Measurements from ENCODE around the gene PLEKHG1.

PLEKHG1 gene

DNA sequence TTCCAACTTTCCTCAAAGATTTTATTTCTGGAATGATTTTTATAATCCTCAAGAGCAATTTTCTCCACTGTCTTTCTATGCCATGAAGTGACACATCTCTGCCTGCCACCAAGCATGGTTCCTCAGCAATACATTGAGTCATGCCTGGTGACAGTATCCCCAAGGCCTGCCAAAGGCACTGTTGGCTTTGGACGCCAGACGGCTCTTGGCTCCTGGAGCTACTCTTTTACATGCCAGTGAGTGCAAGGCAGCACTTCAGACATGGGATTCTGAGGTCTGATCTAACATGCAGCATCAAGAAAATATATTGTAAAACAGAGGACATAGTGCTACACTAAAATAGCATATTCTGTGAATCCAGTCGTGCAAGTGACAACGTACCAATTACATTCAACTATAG, 20.1 kb upstream of the PLEKHG1 start:
- H3K27ac Mint-ChIP-seq: no peak overlapping the region
- no peak overlapping the region for H3K4me3 Mint-ChIP-seq
- peaks cover 5% of the 10 kb centered on the region for H3K27me3 Mint-ChIP-seq
- H3K9me3 Mint-ChIP-seq (ENCODE audit: low read depth): no peaks in the 10 kb centered on the region
- H3K36me3 Mint-ChIP-seq: no peaks in the 10 kb centered on the region
- H3K4me1 Mint-ChIP-seq (ENCODE audit: low read depth): no peaks in the 10 kb centered on the region

GRCh38 chr6:150580489-150580888, 19.2 kb upstream of the PLEKHG1 start:
- no peak overlapping the region for H3K4me3 Mint-ChIP-seq
- no peaks in the 10 kb centered on the region for H3K9me3 Mint-ChIP-seq (ENCODE audit: low read depth)
- no peaks in the 10 kb centered on the region for H3K36me3 Mint-ChIP-seq
- H3K27me3 Mint-ChIP-seq: peaks cover 4% of the 10 kb centered on the region
- no peaks in the 10 kb centered on the region for H3K4me1 Mint-ChIP-seq (ENCODE audit: low read depth)
- no peak overlapping the region for H3K27ac Mint-ChIP-seq

DNA sequence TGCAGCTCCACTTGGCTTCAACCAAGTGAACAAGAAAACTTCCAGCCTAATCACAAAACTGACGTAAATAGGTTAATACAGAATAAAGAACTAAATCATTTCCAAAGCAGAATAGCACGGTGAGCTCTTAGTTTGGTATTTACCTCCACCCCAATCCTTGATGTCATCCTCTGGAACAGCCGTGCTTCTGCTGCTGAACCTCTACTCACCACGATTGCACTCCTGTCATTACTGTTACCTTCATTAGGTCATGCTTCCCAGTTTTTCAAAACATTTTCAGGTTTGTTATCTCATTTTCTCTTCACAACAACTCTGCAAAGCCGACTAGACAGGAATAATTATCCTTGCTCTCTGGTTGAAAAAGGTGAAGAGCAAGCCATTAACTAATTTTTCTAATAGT, 15.6 kb upstream of the PLEKHG1 start:
- Mint-ChIP-seq H3K36me3 (no peaks in the 10 kb centered on the region), H3K4me3 (no peak overlapping the region), H3K4me1 (ENCODE audit: low read depth) (no peaks in the 10 kb centered on the region), H3K9me3 (ENCODE audit: low read depth) (no peaks in the 10 kb centered on the region), H3K27ac (no peak overlapping the region), H3K27me3 (peaks cover 3% of the 10 kb centered on the region)

DNA sequence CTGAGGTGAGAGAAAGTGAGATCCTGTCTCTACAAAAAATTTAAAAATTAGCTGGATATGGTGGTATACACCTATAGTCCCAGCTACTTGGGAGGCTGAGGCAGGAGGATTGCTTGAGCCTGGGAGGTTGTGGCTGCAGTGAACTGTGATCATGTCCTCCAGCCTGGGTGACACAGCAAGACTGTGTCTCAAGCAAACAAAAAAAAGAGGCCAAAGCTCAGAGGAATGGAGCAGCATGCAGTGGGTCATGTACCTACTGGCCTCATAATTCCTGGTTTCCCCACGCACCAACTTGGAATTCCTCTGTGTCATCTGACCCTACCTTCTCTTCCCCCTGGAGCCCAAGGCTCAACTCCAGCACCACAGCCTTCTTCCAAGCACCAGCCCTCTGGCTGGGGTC, 15.1 kb upstream of the PLEKHG1 start:
- Mint-ChIP-seq H3K27me3 (peaks cover 3% of the 10 kb centered on the region), H3K27ac (no peak overlapping the region), H3K4me1 (ENCODE audit: low read depth) (no peaks in the 10 kb centered on the region), H3K36me3 (no peaks in the 10 kb centered on the region), H3K9me3 (ENCODE audit: low read depth) (no peaks in the 10 kb centered on the region), H3K4me3 (no peak overlapping the region)

GRCh38 chr6:150586850-150587359, 12.8 kb upstream of the PLEKHG1 start:
- no peaks in the 10 kb centered on the region for H3K4me1 Mint-ChIP-seq (ENCODE audit: low read depth)
- no peaks in the 10 kb centered on the region for H3K36me3 Mint-ChIP-seq
- H3K4me3 Mint-ChIP-seq: no peak overlapping the region
- no peaks in the 10 kb centered on the region for H3K9me3 Mint-ChIP-seq (ENCODE audit: low read depth)
- H3K27me3 Mint-ChIP-seq: peaks cover 4% of the 10 kb centered on the region
- H3K27ac Mint-ChIP-seq: no peak overlapping the region

GRCh38 chr6:150587637-150588036, 12.0 kb upstream of the PLEKHG1 start:
- H3K4me3 Mint-ChIP-seq: no peak overlapping the region
- peaks cover 4% of the 10 kb centered on the region for H3K27me3 Mint-ChIP-seq
- no peaks in the 10 kb centered on the region for H3K9me3 Mint-ChIP-seq (ENCODE audit: low read depth)
- H3K36me3 Mint-ChIP-seq: no peaks in the 10 kb centered on the region
- no peak overlapping the region for H3K27ac Mint-ChIP-seq
- no peaks in the 10 kb centered on the region for H3K4me1 Mint-ChIP-seq (ENCODE audit: low read depth)

- H3K4me3 Mint-ChIP-seq: no peak overlapping the region
- H3K27ac Mint-ChIP-seq: no peak overlapping the region
- H3K4me1 Mint-ChIP-seq (ENCODE audit: low read depth): no peaks in the 10 kb centered on the region
- H3K27me3 Mint-ChIP-seq: peaks cover 4% of the 10 kb centered on the region
- no peaks in the 10 kb centered on the region for H3K9me3 Mint-ChIP-seq (ENCODE audit: low read depth)
- H3K36me3 Mint-ChIP-seq: no peaks in the 10 kb centered on the region
These were observed 10.7 kb upstream of the PLEKHG1 start for GRCh38 chr6:150588888-150589499.

- Mint-ChIP-seq H3K4me1 (ENCODE audit: low read depth) (no peaks in the 10 kb centered on the region), H3K27ac (no peak overlapping the region), H3K9me3 (ENCODE audit: low read depth) (no peaks in the 10 kb centered on the region), H3K27me3 (peaks cover 4% of the 10 kb centered on the region), H3K36me3 (no peaks in the 10 kb centered on the region), H3K4me3 (no peak overlapping the region)
These were observed 9.8 kb upstream of the PLEKHG1 start for GRCh38 chr6:150589852-150590251.

DNA sequence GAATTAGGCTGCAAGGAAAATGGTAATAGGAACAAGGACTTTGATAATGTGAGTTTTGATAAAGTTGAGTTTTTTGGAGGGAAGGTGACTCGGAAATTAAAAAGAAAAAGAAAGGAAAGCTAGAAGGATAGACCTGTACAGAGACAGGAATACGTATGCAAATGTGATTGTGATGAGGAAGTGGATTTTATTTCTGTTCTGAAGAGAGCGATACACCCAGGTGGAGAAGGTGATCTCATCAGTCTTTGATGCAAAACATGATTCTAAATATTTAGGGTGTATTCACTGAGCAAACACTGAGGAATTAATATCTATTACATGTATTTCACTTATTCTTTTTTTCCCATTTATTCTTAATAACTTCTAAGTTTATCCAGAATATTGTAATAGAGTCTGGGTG, 9.2 kb upstream of the PLEKHG1 start:
- H3K27ac Mint-ChIP-seq: no peak overlapping the region
- H3K9me3 Mint-ChIP-seq (ENCODE audit: low read depth): no peaks in the 10 kb centered on the region
- H3K4me3 Mint-ChIP-seq: no peak overlapping the region
- no peaks in the 10 kb centered on the region for H3K36me3 Mint-ChIP-seq
- H3K4me1 Mint-ChIP-seq (ENCODE audit: low read depth): no peaks in the 10 kb centered on the region
- peaks cover 4% of the 10 kb centered on the region for H3K27me3 Mint-ChIP-seq

DNA sequence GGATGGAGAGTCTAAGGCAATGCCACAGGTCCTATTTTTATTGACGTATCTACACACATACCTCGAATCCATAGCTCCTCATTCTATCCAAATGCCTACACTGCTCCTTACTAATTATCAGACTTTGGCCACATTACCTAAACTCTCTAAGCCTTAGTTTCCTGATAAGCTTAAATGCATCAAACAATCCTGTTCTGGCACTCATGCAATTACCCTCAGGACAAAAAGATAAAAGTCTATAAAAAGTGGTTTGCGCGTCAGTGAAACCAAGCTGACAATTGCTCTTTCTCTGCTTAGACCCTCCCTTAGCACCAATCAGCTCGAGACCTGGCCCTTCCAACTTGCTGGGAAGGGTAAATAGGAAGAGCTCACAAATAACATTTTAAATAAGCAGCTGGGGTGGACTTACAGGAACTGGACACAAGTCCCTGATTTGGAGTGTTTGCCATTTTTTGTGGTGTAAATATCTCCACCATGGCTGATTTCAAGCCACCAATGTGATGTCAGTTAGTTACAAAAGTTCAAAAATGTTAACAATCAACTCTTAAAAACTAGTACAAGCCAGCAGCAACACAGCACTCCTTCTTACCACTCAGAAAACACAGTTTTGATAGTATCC, 7.2 kb upstream of the PLEKHG1 start:
- Mint-ChIP-seq H3K36me3 (no peaks in the 10 kb centered on the region), H3K4me1 (ENCODE audit: low read depth) (no peaks in the 10 kb centered on the region), H3K27ac (no peak overlapping the region), H3K27me3 (peaks cover 11% of the 10 kb centered on the region), H3K9me3 (ENCODE audit: low read depth) (no peaks in the 10 kb centered on the region), H3K4me3 (no peak overlapping the region)

GRCh38 chr6:150593119-150593518, 6.6 kb upstream of the PLEKHG1 start:
- Mint-ChIP-seq H3K4me3 (no peak overlapping the region), H3K27me3 (peaks cover 11% of the 10 kb centered on the region), H3K9me3 (ENCODE audit: low read depth) (no peaks in the 10 kb centered on the region), H3K4me1 (ENCODE audit: low read depth) (no peaks in the 10 kb centered on the region), H3K36me3 (no peaks in the 10 kb centered on the region), H3K27ac (no peak overlapping the region)

DNA sequence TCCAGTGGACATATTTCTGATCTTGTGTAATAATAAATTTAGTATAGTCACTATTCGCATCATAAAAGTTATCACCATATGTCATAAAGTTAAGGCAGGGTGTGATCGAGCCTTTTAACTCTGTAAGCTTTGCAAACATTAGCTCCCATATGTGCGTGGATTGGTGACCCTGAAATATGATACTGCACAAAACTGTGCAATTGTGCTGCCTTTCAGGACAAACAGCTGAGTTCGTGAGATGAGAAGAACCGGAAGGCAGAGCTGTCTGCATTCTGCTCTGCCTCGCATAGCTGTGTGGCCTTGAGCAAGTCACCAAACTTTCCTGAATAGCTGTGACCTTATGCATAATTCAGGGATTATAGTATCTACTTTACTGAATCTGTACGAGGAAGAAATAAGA, 3.2 kb upstream of the PLEKHG1 start:
- no peak overlapping the region for H3K4me3 Mint-ChIP-seq
- peaks cover 23% of the 10 kb centered on the region for H3K27me3 Mint-ChIP-seq
- H3K9me3 Mint-ChIP-seq (ENCODE audit: low read depth): no peaks in the 10 kb centered on the region
- H3K27ac Mint-ChIP-seq: no peak overlapping the region
- H3K4me1 Mint-ChIP-seq (ENCODE audit: low read depth): peaks cover 17% of the 10 kb centered on the region
- H3K36me3 Mint-ChIP-seq: no peaks in the 10 kb centered on the region

DNA sequence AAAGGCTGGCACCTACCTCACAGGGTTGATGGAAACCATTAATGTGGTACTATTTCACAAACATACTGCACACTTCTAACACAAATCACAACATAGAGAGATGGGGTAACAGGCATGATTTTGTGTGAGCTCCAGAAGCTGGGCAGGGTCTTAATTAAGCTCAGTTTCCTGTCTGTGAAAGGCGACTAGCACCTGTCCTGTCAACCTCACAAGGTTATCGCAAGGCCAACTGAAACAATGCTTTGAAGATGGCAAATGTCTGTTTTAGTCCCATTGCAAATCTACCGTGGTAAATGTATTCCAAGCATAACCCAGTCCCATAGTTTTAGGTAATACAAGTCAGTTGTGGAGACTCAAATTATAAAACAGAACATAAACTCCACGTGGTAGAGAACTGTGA, 1.3 kb upstream of the PLEKHG1 start:
- peaks cover 19% of the 10 kb centered on the region for H3K4me1 Mint-ChIP-seq (ENCODE audit: low read depth)
- no peak overlapping the region for H3K27ac Mint-ChIP-seq
- peaks cover 34% of the 10 kb centered on the region for H3K27me3 Mint-ChIP-seq
- no peaks in the 10 kb centered on the region for H3K36me3 Mint-ChIP-seq
- H3K4me3 Mint-ChIP-seq: no peak overlapping the region
- H3K9me3 Mint-ChIP-seq (ENCODE audit: low read depth): no peaks in the 10 kb centered on the region

- Mint-ChIP-seq H3K4me3 (peak overlapping the region; percentile 86), H3K27ac (no peak overlapping the region), H3K9me3 (ENCODE audit: low read depth) (no peaks in the 10 kb centered on the region), H3K4me1 (ENCODE audit: low read depth) (peaks cover 19% of the 10 kb centered on the region), H3K36me3 (no peaks in the 10 kb centered on the region), H3K27me3 (peaks cover 38% of the 10 kb centered on the region)
These were observed 857 bp upstream of the PLEKHG1 start for GRCh38 chr6:150598858-150599198.

- H3K36me3 Mint-ChIP-seq: no peaks in the 10 kb centered on the region
- no peak overlapping the region for H3K4me3 Mint-ChIP-seq
- H3K27ac Mint-ChIP-seq: no peak overlapping the region
- peaks cover 19% of the 10 kb centered on the region for H3K4me1 Mint-ChIP-seq (ENCODE audit: low read depth)
- H3K27me3 Mint-ChIP-seq: peaks cover 44% of the 10 kb centered on the region
- no peaks in the 10 kb centered on the region for H3K9me3 Mint-ChIP-seq (ENCODE audit: low read depth)
These were observed 270 bp downstream of the PLEKHG1 start for GRCh38 chr6:150600010-150600300.

DNA sequence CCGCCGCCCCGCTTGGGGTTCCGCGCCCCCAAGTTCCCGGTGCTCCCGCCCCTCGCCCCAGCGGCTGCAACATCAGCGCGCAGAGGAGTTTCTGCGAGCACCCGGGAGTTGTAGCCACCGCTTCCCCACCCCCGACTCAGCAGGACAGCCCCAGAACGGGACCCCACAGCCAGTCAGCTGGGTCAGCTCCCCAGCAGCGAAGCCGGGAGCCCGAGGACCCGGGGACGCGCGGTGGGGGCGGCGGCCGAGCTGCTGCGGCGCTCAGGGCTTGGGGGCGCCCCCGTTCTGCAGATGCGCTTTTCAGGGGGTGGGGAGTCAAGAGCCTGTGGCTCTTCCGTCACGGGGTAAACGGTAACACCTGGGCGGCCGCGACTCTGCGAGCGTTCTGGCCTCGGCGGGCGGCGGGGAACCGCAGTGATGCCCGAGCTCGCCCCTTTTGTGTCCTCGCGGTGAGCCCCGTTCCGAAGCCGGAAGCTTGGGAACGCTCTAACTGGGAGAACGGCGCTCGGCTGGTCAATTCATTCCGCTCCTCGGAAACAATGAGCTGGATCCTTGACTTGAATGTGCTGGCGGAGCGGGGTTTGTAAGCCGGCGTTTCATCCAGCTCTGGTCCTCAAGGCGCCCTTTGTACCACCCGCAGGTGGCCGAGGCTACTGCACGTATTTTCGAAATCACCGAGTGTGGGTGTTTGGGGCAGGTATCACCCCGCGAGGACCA, 774 bp downstream of the PLEKHG1 start:
- Mint-ChIP-seq H3K4me3 (peak overlapping the region; percentile 89), H3K4me1 (ENCODE audit: low read depth) (peaks cover 19% of the 10 kb centered on the region), H3K27ac (no peak overlapping the region), H3K27me3 (peaks cover 44% of the 10 kb centered on the region), H3K9me3 (ENCODE audit: low read depth) (no peaks in the 10 kb centered on the region), H3K36me3 (no peaks in the 10 kb centered on the region)

Measured in activated naive CD8-positive, alpha-beta T cell (primary cell).